HL-60 (cell line): ENCODE measurements around the gene PRKAG2.

ENCODE experiments used
- DNase-seq, 2 experiments: peaks; one replicate each; pipeline ENCODE4 v3.0.0-alpha.2; 2010 to 2020; ENCODE audit warnings: low read depth in 1 of 2, low spot score in 1 of 2
- H3K27ac ChIP-seq: fragments of 250-450 bp; sonication (Bioruptor Pico); replicated peaks from 2 replicates; pipeline ENCODE4 v1.5.1; 2020; ENCODE audit warnings: mild to moderate bottlenecking, moderate library complexity
- H3K27me3 ChIP-seq: fragments of 250-450 bp; sonication (Bioruptor Pico); 2 replicates; pipeline ENCODE4 v1.5.1; 2021; ENCODE audit warnings: mild to moderate bottlenecking, moderate library complexity; ENCODE audit not compliant: insufficient read depth, poor library complexity, severe bottlenecking
- H3K4me3 ChIP-seq: replicated peaks from 2 replicates; pipeline ENCODE4 v1.5.1; 2011; ENCODE audit warnings: mild to moderate bottlenecking, control low read depth, low read length; ENCODE audit not compliant: insufficient read depth
- GABPA ChIP-seq: IDR thresholded peaks from 2 replicates; pipeline ENCODE4 v1.6.1; 2012; ENCODE audit warnings: low read depth
- POLR2AphosphoS5 ChIP-seq: IDR thresholded peaks from 2 replicates; pipeline ENCODE4 v1.6.1; 2012; ENCODE audit warnings: low read depth
- SPI1 ChIP-seq: IDR thresholded peaks from 2 replicates; pipeline ENCODE4 v1.6.1; 2012; ENCODE audit warnings: low read depth, mild to moderate bottlenecking, borderline replicate concordance
- TF ChIP-seq, protein P1 (sequence below): IDR thresholded peaks from one replicate; pipeline ENCODE4 v1.5.1; 2011; ENCODE audit warnings: low read length, control low read depth, inconsistent platforms; ENCODE audit not compliant: insufficient read depth
- TF ChIP-seq, protein P2 (sequence below): IDR thresholded peaks from 2 replicates; pipeline ENCODE4 v1.6.1; 2012; ENCODE audit warnings: low read depth; ENCODE audit not compliant: insufficient replicate concordance

The PRKAG2 gene

DNA sequence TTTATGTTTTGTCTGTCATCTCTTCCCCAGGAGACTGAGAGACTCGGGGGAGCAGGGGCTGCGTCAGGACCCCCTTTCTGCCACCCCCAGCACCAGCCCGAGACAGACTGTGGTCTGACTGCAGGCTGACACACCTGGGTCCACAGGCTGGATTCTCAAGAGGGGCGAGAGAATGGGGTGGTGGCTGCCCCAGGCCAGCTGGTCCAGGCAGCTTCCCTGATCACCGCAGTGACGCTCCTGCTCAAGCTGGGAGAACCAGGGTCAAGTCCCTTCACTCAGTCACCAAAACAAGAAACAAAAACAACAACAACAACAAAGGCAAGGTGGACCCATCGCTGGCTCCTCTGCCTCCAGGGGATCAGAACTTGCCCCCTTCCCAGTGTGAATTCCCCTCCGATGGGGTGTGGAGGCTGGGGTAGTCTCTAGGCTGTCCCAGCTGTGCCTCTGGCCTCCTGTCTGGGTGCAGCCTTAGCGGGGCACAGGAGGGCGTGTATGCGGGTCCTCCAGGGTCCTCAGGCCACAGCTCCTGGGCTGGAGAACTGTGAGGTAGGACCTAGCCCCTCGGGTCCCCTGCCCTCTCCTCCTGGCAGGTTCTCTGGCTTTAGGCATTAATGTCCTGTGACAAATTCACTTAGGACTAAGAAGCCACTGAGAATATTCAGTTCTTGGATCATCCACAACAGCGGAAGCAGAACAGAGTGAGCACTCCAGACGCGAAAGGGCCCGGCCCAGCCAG is 40.6 kb downstream of the PRKAG2 start:
- DNase-seq = no peak

DNA sequence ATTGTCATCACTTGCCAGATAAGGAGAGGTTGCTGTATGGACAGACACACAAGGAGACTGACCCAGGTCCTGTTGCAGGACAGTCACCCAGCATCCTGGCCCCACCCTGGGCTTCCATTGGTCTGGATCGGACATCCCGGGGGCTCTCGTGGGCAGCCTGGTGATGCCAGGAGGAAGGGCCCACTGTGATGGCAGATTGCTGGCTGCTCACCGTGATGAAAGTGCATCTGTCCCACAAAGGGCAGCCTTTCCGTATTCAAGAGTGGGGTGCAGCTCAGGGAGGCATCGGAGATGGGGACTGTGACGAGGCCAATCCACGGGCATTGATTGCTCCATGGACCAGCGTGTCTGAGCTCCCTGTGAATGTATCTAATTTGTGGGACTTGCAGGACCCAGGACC is 41.3 kb downstream of the PRKAG2 start:
- Histone ChIP-seq H3K4me3 (no peak overlapping the region), H3K27me3 (no peaks in the 10 kb centered on the region), H3K27ac (no peak overlapping the region)
- no peak for DNase-seq
- TF ChIP-seq SPI1 (no peak), GABPA (no peak), POLR2AphosphoS5 (no peak)
- TF ChIP-seq, protein P1, sequence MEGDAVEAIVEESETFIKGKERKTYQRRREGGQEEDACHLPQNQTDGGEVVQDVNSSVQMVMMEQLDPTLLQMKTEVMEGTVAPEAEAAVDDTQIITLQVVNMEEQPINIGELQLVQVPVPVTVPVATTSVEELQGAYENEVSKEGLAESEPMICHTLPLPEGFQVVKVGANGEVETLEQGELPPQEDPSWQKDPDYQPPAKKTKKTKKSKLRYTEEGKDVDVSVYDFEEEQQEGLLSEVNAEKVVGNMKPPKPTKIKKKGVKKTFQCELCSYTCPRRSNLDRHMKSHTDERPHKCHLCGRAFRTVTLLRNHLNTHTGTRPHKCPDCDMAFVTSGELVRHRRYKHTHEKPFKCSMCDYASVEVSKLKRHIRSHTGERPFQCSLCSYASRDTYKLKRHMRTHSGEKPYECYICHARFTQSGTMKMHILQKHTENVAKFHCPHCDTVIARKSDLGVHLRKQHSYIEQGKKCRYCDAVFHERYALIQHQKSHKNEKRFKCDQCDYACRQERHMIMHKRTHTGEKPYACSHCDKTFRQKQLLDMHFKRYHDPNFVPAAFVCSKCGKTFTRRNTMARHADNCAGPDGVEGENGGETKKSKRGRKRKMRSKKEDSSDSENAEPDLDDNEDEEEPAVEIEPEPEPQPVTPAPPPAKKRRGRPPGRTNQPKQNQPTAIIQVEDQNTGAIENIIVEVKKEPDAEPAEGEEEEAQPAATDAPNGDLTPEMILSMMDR = no peak
- TF ChIP-seq, protein P2, sequence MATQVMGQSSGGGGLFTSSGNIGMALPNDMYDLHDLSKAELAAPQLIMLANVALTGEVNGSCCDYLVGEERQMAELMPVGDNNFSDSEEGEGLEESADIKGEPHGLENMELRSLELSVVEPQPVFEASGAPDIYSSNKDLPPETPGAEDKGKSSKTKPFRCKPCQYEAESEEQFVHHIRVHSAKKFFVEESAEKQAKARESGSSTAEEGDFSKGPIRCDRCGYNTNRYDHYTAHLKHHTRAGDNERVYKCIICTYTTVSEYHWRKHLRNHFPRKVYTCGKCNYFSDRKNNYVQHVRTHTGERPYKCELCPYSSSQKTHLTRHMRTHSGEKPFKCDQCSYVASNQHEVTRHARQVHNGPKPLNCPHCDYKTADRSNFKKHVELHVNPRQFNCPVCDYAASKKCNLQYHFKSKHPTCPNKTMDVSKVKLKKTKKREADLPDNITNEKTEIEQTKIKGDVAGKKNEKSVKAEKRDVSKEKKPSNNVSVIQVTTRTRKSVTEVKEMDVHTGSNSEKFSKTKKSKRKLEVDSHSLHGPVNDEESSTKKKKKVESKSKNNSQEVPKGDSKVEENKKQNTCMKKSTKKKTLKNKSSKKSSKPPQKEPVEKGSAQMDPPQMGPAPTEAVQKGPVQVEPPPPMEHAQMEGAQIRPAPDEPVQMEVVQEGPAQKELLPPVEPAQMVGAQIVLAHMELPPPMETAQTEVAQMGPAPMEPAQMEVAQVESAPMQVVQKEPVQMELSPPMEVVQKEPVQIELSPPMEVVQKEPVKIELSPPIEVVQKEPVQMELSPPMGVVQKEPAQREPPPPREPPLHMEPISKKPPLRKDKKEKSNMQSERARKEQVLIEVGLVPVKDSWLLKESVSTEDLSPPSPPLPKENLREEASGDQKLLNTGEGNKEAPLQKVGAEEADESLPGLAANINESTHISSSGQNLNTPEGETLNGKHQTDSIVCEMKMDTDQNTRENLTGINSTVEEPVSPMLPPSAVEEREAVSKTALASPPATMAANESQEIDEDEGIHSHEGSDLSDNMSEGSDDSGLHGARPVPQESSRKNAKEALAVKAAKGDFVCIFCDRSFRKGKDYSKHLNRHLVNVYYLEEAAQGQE = no peak

More for the DNA sequence above, 40.6 kb downstream of the PRKAG2 start:
- TF ChIP-seq, protein P1 = no peak
- TF ChIP-seq POLR2AphosphoS5 (no peak), GABPA (no peak)
- TF ChIP-seq, protein P2 = no peak
- H3K27ac ChIP-seq = no peak overlapping the region
- H3K27me3 ChIP-seq = no peaks in the 10 kb centered on the region
- H3K4me3 ChIP-seq = no peak overlapping the region

DNA sequence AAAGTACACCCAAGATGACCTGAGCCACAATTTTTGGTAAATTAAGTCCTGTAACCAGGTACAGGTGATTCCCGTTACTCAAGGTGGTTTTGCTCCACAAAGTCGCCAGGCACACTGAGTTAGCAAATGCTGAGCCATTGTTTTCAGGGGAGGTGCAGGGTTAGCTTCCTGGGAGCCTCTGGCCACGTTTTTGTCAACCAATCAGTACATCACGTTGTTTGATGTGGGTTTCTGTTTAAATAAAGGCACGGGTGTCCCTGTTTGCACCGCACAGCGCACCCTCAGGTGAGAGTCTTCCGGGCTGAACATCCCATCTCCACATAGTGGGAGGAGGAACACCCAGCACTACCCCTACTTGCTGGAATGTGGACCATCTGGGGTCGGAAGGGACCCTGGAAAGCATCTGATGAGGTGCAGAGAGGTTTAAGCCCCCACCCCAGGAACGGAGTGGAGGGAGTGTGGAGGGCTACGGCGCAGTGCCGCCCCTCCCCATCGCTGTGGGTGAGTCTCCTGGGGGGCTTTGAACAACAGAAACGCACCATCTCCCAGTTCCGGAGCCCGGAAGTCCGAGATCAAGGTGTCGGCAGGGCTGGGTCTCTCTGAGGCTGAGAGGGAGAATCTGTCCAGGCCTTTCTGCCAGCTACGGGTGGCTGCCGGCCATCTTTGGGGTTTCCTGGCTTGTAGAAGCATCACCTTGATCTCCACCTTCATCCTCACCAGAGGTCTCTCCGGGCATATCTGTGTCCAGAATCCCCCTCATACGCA is 42.5 kb downstream of the PRKAG2 start:
- no peak overlapping the region for H3K4me3 ChIP-seq
- no peak overlapping the region for H3K27ac ChIP-seq
- H3K27me3 ChIP-seq = no peaks in the 10 kb centered on the region
- TF ChIP-seq, protein P2 = no peak
- TF ChIP-seq POLR2AphosphoS5 = no peak
- TF ChIP-seq, protein P1 = no peak
- no peak for TF ChIP-seq GABPA
- TF ChIP-seq SPI1 = no peak
- DNase-seq = no peak
